ENCODE data around the gene GSC2. TPM values are rescaled to one million over a fixed set of nuclear protein-coding genes. Genes with fewer than 3 reads are reported as not detected.

Gene GSC2
- not detected in 2 replicates for total RNA-seq

GRCh38 chr22:19149991-19150390, at the start of gene GSC2:
Gene GSC2 (minus strand): TSS chr22:19150292. CDS start chr22:19150283, 9 bp downstream.
- TF ChIP-seq CTCF (IDR thresholded peaks at IDR 0.05; ENCODE audit: insufficient read depth, low read depth, low read length): no peak
- H3K4me3 ChIP-seq (ENCODE audit: low read depth, low read length): no peak within 1 kb of the TSS
- DNase-seq (ENCODE audit: low read depth): no peak

- no peak for TF ChIP-seq CTCF (IDR thresholded peaks at IDR 0.05; ENCODE audit: insufficient read depth, low read depth, low read length)
- H3K4me3 ChIP-seq (ENCODE audit: low read depth, low read length): no peak overlapping the region
- DNase-seq (ENCODE audit: low read depth): no peak
Measured at GRCh38 chr22:19199479-19199878, 49.4 kb upstream of the GSC2 start.

- no peak for DNase-seq (ENCODE audit: low read depth)
- no peak for TF ChIP-seq CTCF (IDR thresholded peaks at IDR 0.05; ENCODE audit: insufficient read depth, low read depth, low read length)
- H3K4me3 ChIP-seq (ENCODE audit: low read depth, low read length): no peak overlapping the region
Measured at GRCh38 chr22:19197997-19198865, 48.1 kb upstream of the GSC2 start.

- DNase-seq (ENCODE audit: low read depth): no peak
- TF ChIP-seq CTCF (IDR thresholded peaks at IDR 0.05; ENCODE audit: insufficient read depth, low read depth, low read length): no peak
Measured at GRCh38 chr22:19196841-19197612, 46.9 kb upstream of the GSC2 start.

GRCh38 chr22:19195796-19196731, 46.0 kb upstream of the GSC2 start:
- no peak for TF ChIP-seq CTCF (IDR thresholded peaks at IDR 0.05; ENCODE audit: insufficient read depth, low read depth, low read length)
- H3K4me3 ChIP-seq (ENCODE audit: low read depth, low read length): no peak overlapping the region
- DNase-seq (ENCODE audit: low read depth): no peak

More at GRCh38 chr22:19196841-19197612, 46.9 kb upstream of the GSC2 start:
- H3K4me3 ChIP-seq (ENCODE audit: low read depth, low read length): no peak overlapping the region
